Renal cortex interstitium (tissue), 11 donors: ENCODE data around the gene PTPRN2. TPM values are rescaled to one million over a fixed set of nuclear protein-coding genes. Genes with fewer than 3 reads are reported as not detected.
A peak's percentile ranks its signal among the peaks of the same experiment; 100 is the strongest.

Source experiments
- DNase-seq, 11 donors: peaks; one replicate each; pipeline ENCODE4 v3.0.0-alpha.2; 2013; ENCODE audit warnings: low read depth in 9 of 11, low spot score in 4 of 11; ENCODE audit errors: extremely low read depth in 1 of 11
- polyA plus RNA-seq, 3 donors: library from polyadenylated mRNA; unstranded; fragments of 120-200 nt; gene quantifications; one replicate each; pipeline ENCODE4 v1.2.1, GENCODE V29; 2013; ENCODE audit not compliant: insufficient read length in 3 of 3

Gene PTPRN2
- polyA plus RNA-seq, 3 donors: 6.0 to 7.7 (median 7.2) TPM

DNA sequence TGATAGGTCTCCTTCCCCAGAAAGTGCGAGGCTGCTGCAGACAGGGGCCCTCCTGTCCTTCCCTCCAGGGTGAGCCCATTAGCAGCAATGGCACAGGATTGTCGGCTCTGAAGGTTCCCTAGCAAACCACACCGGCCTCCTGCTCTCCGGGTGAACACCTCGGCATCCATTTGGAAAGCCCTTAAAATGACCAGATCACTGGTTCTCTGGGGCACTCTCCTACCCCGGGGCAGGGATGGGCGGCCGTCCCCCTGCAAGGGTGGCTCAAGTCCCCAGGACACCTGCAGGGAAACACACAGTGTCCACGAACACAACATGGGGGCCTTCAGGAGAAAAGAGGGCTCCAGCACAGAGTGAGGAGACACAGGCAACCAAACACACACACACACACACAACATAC, 459.1 kb downstream of the PTPRN2 start:
- no peak for DNase-seq

DNA sequence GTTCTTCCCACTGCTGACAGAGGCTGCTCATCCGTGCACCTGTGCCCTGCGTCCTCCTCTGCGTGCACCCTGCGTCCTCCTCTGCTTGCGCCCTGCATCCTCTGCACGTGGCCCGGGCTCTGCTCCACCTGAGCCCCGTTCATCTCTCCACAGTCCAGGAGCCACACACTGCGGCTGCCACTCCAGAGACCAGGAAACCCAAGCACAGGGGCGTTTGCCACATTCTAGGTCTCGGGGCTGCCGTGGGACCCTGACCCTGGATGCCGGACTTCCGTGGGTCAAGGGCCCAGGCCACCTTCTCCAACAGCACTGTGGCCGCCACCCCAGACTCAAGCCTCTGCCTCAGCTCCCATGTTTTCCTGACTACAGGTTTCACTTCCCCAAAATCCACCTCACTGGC, 460.4 kb downstream of the PTPRN2 start:
- no peak for DNase-seq

DNA sequence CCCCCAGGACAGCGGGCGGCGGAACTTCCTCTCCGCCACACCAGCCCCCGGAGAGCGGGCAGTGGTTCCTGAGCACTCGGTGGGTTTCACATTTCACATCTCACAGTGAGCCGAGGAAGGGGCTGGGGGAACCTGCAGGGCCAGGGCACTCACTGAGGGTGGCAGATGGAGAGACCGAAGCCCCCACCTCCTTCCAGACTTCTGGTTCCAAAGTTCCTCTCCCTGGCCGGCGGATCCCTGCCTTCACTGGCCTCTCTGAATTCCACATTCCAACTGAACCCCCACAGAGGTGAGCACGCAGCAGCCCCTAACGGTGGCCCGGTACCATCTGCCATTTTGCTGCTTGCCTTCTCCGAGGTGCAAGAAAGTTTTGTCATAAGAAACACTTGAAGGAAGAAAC, 461.0 kb downstream of the PTPRN2 start:
- DNase-seq: no peak

DNA sequence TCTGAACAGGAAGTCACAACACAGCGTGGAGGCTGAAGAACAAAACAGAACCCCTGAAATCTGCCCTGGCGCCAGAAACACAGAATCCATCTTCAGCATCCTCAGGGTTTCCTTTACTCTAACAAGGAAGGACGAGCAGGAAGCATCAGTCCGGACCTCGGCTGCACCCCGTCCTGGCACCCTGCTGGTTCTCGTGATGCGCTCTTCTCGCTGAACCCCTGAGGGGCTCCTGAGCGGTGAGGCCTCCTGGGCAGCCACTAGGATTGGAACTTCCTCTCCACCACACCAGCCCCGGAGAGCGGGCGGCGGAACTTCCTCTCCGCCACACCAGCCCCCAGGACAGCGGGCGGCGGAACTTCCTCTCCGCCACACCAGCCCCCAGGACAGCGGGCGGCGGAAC, 461.9 kb downstream of the PTPRN2 start:
- no peak for DNase-seq

DNA sequence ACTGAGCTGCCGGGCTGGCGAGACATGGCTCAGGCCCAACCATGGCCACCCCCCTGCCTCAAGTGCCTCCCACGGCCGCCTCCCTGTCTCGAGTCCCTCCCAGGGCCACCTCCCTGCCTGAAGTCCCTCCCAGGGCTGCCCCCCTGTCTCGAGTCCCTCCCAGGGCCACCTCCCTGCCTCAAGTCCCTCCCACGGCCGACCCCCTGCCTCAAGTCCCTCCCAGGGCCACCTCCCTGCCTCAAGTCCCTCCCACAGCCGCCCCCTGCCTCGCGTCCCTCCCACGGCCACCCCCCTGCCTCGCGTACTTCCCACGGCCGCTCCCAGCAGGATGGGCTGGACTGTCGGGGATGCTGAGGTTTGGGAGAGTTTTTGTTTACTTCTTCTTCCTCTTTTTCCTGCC, 462.5 kb downstream of the PTPRN2 start:
- DNase-seq: no peak

DNA sequence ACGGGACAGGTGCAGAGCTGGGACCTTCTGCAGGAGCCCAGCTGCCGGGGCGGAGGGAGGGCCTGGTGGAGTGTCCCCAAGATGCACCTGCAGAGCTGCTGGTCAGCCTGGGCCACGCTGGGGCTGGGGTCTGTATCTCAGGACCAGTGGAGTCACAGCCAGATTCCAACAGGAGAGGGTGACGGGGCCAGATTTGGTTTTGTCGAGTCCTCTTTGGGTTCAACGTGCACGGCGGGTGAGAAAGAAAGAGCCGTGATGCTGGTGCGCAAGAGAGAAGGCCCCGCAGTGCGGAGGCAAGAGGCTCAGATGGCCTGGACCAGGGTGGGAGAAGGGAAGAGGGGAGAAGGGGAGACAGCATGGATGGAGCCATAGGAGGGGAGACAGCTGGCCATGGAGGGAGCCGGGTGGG, 462.9 kb downstream of the PTPRN2 start:
- DNase-seq: no peak

DNA sequence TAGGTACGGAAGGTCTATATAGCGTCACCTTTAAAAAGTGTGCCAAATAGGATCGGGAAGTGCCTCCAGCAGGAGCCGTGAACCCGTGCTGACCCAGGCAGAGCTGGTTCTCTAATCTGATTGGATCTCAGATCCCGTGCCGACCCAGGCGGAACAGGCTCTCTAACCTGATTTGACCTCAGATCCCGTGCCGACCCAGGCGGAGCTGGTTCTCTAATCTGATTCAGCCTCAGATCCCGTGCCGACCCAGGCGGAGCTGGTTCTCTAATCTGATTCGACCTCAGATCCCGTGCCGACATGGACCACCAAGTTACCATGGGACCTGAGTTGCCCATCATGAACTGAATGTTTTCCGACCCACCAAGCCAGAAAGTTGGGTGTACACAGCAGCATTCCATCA, 463.9 kb downstream of the PTPRN2 start:
- DNase-seq: no peak

DNA sequence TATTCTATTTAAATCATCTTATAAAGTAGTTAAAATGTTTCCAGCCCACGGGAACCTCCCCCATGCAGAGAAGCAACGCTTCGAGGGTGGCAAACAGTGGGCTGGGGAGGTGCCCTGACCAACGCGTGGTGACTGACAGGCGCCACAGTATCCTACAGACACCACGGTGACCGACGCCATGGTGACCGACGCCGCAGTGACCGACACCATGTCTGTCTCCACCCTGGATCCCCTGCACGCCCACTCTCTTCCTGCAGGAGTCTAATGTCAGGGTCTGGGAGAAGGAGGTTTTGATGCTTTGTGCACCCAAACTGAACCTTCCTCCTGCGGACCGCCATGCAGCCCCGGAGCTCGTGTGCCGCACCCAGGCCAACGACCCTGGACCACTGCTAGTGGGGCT, 464.4 kb downstream of the PTPRN2 start:
- no peak for DNase-seq

DNA sequence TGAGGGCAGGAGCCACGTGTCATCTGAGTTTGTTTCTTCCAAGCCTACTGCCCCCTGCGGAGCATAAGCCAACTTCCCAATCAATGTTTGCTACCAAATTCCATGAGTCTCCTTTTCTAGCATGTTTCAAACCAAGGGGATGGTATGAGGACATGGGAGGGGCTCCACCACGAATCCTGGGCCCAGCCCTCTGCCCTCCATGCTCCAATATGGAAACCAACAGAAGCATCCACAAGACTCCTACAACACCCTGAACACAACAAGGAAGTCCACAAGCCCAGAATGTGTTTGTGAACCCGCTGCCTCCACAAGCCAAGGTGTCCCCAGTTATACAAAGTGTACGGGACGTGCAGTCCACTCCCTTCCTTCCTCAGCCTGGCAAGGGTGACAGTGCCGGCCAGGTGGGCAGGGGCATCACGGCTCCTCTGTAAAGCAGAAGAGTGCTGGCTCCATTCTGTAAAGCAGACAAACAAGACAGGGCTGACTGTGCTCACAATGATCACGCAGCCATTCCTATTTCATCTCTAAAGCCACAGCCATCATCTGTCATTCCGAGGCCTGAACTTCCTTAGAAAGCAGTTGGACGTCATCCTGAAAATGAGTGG, 466.1 kb downstream of the PTPRN2 start:
- no peak for DNase-seq

DNA sequence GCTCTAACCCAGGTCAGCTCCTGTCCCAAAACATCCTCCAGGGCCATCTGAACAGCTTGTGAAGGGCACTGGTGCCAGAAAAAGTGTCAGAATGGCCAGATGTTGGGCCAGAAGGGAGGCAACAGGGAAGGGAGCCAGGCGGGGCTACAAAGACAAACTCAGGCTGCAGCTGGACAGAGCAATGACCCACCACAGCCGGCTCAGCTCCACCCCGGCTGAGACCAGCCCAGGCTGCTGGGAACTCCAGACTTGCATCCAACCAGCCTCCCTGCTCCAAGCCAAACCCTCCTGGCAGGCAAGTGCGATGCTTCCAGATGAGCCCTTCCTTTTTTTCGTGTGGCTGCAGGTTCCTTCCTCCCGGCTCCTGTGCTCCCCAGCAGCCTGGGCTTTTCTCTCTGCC, 466.9 kb downstream of the PTPRN2 start:
- DNase-seq: no peak

DNA sequence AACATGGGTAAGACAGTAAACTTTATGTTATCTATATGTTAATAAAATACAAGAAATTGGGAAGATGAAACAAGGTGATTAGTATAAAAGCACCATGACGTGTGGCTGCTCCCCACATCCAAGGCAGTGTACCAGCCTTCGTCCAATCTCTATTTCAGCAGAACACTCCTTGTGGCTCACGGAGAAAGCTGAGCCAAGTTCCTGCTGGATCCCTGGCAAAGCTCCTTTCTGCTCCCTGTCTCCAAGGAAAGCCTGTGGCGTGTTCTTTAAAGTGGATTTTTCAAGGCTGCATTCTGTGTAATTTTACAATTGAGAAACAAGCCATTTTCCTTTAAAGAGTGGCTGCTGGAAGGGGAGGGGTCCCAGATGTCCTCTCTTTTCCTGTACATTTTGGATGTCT, 467.3 kb downstream of the PTPRN2 start:
- DNase-seq: no peak

DNA sequence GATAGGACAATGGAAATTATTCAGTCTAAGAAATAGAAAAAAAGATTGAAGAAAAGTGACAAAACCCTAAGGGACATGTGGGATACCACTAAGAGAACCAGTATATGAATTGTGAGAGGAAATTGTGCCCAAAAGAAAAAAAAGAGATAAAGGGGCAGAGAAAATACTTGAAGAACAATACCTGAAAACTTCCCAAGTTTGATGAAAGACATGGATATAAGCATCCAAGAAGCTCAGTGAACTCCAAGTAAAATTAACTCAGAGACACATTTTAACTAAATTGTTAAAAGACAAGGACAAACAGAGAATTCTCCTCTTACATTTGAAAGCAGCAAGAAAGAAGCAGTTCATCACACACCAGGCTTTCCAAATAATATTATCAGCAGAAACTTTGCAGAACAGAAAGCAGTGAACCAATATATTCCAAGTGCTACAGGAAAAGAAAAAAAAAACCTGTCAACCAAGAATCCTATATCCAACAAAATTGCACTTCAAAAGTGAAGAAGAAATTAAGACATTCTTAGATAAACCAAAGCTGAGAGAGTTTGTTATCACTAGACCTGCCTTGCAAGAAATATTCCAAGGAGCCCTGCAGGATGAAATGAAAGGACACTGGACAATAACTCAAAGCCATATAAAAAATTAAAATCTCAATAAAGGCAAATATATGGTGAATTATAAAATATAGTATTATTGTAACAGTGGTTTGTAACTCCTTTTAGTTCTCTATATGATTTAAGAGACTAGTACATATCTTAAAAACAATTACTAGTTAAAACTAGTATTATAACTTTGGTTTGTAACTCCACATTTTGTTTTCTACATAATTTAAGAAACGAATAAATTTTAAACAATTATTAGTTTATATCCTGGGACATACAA, 470.0 kb downstream of the PTPRN2 start:
- DNase-seq: no peak

DNA sequence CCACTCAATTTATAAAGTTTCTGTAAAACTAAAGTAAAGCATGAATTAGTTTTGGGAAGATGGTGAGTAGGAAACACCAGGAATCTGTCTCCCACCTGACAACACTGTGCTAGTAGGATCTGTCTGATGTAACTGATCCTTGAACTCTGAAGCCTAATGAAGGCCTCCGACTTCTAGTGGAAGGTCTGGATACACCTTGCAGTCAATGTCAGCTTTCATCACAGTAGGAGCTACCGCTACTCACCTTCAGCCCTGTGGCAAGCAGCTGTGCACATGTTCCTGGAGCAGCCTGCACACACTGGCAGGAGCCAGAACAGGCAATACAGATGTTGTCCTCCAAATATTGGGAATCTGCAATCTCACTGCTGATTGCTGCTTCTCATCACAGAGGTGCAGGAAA, 471.4 kb downstream of the PTPRN2 start:
- no peak for DNase-seq

DNA sequence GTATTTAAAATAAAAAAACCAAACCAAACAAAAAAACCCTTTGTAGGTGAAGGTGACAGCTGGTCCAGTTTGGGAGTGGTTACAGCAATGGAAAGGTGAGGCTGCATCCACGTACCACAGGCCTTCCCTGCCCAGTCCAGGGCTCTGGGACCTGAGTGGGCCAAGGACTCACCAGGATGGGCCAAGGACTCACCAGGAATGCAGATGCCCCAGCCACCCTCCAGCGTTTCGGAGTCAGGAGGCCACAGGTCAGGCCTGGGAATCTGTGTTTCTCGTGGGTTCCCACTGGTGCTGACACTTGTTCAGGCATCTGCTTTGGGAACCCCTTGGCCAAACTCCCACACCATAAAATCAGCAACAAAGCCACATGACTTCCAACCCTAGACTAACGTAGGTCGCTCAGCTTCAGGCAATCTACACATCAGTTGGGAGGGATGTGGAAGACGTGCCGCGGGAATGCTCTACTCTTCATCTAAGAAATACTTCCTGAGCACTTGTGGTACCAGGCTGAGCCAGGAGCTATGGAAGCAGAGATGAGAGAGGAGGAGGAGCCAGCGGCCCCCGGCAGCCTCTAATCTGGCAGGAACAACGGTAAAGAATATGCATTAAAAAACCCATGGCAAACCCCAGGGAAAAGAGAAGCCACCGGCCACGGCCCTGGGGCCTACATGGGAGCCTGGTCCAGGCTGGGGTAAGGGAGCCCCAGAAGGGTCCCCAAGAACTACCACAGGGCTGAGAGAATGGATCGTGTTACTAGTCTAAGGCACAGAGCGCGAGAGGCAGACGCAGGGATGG, 473.4 kb downstream of the PTPRN2 start:
- DNase-seq: no peak

DNA sequence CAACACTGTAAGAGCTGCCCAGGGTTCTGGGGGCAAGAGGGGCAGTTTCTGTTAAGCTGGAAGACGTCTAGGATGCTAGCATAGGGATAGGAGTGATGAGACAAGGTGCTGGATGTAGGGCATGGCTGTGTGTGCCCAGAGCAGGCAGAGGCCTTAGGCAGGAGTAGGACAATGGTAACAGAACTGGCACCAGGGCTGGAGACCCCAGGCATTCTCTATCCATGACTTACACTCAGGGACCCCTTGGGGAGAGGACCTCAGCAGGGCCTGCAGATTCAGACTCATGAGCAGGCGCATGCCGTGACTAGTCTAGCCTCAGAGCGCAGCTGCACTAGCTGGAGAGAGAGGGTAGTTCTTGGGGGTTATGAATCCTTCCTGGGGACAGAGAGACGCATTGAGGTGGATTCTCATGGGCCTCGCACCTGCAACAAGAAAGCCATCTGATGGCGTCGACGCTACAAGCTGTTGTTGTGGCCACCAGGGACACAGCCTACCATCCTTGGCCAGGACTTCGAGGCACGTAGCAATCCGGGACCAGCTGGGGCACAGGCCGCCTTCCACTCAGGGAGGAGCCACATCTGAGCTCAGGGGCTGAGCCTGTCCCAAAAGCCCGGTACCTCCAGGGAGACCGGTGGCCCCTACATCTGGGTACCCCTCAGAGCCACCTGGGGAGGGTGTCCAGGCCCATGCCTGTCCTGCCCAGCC, 474.1 kb downstream of the PTPRN2 start:
- DNase-seq: no peak

DNA sequence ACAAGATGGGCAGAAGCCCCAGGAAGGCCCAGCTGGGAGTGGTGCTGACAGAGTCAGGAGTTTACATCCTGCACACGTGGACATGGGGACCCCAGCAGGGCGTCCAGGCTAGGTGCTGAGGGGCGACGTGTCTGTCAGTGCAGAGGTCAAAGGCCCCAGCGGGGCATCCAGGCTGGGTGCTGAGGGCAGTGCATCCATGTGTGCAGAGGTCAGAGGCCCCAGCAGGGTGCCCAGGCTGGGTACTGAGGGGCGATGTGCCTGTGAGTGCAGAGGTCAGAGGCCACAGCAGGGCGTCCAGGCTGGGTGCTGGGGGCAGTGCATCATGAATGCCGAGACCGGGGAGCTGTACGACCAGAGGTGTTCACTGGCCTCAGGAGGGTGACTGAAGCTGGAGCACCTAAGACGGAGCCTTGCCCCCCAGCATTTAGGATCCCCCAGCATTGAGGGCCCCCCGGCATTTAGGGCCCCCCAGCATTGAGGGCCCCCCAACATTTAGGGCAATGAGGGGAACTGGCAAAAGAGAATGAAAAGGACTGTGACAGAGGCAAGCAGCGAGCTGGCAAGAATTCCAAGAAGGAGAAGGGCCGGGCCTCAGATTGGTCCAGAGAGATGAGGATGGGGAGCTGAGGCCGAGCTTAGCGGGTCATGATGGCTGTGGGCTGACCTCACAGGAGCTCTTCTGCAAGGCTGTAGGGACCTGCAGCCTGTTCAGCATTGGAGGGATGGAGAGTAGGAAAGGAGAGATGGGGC, 474.9 kb downstream of the PTPRN2 start:
- no peak for DNase-seq

DNA sequence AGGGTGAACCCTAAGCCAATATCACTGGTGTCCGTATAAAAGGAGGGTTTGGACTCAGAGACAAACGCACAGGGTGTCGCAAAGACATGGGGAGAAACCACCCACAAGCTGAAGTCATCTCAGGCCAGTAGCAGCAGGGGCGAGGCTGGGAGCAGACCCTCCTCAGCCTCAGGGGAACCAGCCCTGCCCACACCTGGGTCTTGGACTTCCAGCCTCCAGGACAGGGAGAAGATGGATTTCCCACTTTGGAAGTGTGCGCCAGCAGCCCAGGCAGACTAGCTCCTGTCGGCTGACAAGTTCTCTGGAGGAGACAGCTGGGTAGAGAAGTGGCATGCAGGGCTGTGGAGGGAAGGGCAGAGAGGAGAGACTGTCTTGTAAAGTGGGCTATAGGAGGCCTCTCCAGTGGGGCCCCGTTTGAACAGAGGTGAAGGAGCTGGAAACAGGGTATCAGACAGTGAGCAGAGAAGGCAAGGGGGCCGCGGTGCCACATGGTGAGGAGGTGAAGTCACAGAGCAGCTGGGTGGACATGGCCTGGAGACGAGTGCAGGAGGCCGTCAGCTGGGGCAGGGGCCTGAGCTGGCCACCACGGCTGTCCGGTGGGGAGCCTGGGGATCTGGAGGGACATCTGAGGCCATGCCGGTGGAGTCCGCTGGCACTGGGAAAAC, 475.6 kb downstream of the PTPRN2 start:
- no peak for DNase-seq

DNA sequence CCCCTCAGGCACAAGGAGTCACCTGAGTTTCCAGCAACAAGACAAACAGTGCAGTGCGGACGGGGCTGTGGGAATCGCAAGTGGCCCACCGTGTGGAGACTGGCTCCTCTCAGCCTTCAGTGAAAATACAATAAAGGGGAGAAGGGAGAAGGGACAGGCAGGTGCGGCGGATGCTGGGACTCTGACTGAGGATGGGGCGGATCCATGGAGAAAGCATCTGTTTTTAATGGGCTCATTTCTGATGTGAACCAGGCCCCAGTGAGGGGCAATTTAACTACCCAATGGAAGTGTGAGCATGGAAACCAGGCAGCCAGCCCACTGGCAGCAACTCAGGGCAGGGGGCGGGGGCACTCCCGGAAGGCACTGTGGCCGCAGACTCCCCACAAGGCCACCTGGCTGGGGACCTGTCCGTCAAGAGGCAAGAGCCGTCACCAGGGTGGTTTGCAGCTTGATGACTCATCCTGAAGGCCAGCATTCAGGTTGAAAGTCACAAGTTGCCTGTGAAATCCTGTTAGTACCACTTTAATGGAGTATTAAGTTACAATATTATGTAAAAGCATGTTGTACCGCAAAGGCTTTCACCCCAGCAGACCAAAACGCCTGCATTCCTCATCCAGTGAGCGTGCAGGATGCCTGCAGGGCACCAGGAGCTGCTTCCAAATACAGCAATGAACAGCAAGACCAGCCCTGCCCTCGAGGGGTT, 476.4 kb downstream of the PTPRN2 start:
- peak in 3 of 11 donors; percentile 9 to 23 (median 22) for DNase-seq
